CD4-positive, alpha-beta T cell (primary cell): Measurements from ENCODE around the gene ELAVL1. TPM values are rescaled to one million over a fixed set of nuclear protein-coding genes. Genes with fewer than 3 reads are reported as not detected.

Experiments used
- ATAC-seq: fragments of 200-7000 bp; cut with Tn5 transposase; one replicate; pipeline ENCODE4 v1.10.0; 2022; ENCODE audit warnings: mild to moderate bottlenecking; ENCODE audit not compliant: poor library complexity
- CTCF ChIA-PET: fragments of 350-600 bp; sonication (Branson Sonifier 250); formaldehyde crosslinking; loops from one replicate; lab custom pipeline; 2021; ENCODE audit warnings: antibody characterized with exemption, inconsistent platforms; lab: Charles Lee
- POLR2A ChIA-PET: fragments of 350-600 bp; sonication (Branson Sonifier 250); formaldehyde crosslinking; loops from one replicate; lab custom pipeline; 2021; ENCODE audit warnings: antibody characterized with exemption, inconsistent platforms; lab: Charles Lee
- DNase-seq, 14 experiments: peaks; one replicate each; pipeline ENCODE4 v3.0.0-alpha.2; 2013 to 2020; ENCODE audit warnings: mixed read lengths in 2 of 14
- H3K27ac ChIP-seq, 2 donors: one replicate each; pipeline versions ENCODE4 v1.5.1 to v1.7.0; 2013; ENCODE audit warnings: low read length in 2 of 2, low read depth in 1 of 2, mild to moderate bottlenecking in 1 of 2
- H3K27me3 ChIP-seq, 2 experiments: 1 replicate in 1 of 2; 2 replicates in 1 of 2; pipeline versions ENCODE4 v1.6.1 to v1.7.0; 2013; ENCODE audit warnings: low read length in 2 of 2, control low read depth in 1 of 2, mild to moderate bottlenecking in 1 of 2, moderate library complexity in 1 of 2; ENCODE audit not compliant: insufficient read depth in 2 of 2, control insufficient read depth in 1 of 2
- H3K36me3 ChIP-seq: one replicate; pipeline ENCODE4 v1.6.1; 2013; ENCODE audit warnings: low read length, control low read depth; ENCODE audit not compliant: insufficient read depth
- H3K4me1 ChIP-seq: one replicate; pipeline ENCODE4 v1.6.1; 2013; ENCODE audit warnings: low read length, control low read depth; ENCODE audit not compliant: insufficient read depth
- H3K4me3 ChIP-seq: one replicate; pipeline ENCODE4 v1.5.1; 2013; ENCODE audit warnings: mild to moderate bottlenecking, low read length, moderate library complexity
- H3K9me3 ChIP-seq, 2 experiments: 1 replicate in 1 of 2; 2 replicates in 1 of 2; pipeline versions ENCODE4 v1.6.1 to v1.7.0; 2013; ENCODE audit warnings: low read length in 2 of 2, mild to moderate bottlenecking in 2 of 2, control low read depth in 1 of 2, moderate library complexity in 1 of 2; ENCODE audit not compliant: control insufficient read depth in 1 of 2, insufficient read depth in 1 of 2
- H3K27ac Mint-ChIP-seq: one replicate; pipeline ENCODE4 v1.8.0; 2020; ENCODE audit warnings: mixed read lengths
- H3K27me3 Mint-ChIP-seq: one replicate; pipeline ENCODE4 v1.8.0; 2021; ENCODE audit warnings: mixed read lengths
- H3K36me3 Mint-ChIP-seq: one replicate; pipeline ENCODE4 v1.8.0; 2021; ENCODE audit warnings: low read depth, mixed read lengths
- H3K4me1 Mint-ChIP-seq: one replicate; pipeline ENCODE4 v1.8.0; 2021; ENCODE audit warnings: low read depth, mixed read lengths
- H3K4me3 Mint-ChIP-seq: one replicate; pipeline ENCODE4 v1.8.0; 2020; ENCODE audit warnings: mild to moderate bottlenecking, mixed read lengths
- H3K9me3 Mint-ChIP-seq: one replicate; pipeline ENCODE4 v1.8.0; 2020; ENCODE audit warnings: mixed read lengths
- intact Hi-C, 2 experiments: fragments of 100-400 bp; cut with DNase I in 1 of 2; cut with micrococcal nuclease in 1 of 2; formaldehyde crosslinking; loops; one replicate each; pipeline versions ENCODE4 v1.15.1 to v1.9.0; 2023 to 2025; cut with DNase I, micrococcal nuclease
- total RNA-seq, 174 experiments: library from RNA in 2 of 174; stranded (reverse) in 2 of 174; gene quantifications; one replicate each; pipeline ENCODE4 v1.2.3 and lab custom pipeline; 2021 to 2026
- TF ChIP-seq, protein P1 (sequence below): fragments of 200-600 bp; IDR thresholded peaks from one replicate; pipeline ENCODE4 v1.8.0; 2022; ENCODE audit warnings: antibody characterized with exemption, mild to moderate bottlenecking

ELAVL1 gene
- total RNA-seq, 2 experiments from 2014 or later, result 17.1 to 20.8 TPM

DNA sequence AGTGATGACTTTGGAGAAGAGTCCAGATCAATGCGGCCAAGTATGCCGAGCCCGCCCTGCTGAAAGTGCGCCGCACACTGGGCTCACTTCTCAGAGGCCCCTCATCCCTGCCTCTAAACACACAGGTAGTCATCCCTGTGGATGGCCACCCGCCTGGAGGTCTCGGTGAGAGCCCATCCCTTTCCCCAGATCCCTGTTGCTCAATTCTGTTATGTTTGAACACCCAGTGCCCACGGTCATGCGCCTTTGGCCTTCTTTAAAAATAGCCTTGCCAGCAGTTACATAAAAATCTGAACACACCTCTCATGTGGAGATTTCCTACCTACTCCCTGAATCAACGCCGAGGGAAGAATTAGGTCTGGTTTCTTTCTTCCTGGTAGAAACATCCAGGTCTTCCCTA is 11.9 kb downstream of the ELAVL1 start:
- H3K27ac Mint-ChIP-seq, result no peak overlapping the region
- TF ChIP-seq, protein P1, sequence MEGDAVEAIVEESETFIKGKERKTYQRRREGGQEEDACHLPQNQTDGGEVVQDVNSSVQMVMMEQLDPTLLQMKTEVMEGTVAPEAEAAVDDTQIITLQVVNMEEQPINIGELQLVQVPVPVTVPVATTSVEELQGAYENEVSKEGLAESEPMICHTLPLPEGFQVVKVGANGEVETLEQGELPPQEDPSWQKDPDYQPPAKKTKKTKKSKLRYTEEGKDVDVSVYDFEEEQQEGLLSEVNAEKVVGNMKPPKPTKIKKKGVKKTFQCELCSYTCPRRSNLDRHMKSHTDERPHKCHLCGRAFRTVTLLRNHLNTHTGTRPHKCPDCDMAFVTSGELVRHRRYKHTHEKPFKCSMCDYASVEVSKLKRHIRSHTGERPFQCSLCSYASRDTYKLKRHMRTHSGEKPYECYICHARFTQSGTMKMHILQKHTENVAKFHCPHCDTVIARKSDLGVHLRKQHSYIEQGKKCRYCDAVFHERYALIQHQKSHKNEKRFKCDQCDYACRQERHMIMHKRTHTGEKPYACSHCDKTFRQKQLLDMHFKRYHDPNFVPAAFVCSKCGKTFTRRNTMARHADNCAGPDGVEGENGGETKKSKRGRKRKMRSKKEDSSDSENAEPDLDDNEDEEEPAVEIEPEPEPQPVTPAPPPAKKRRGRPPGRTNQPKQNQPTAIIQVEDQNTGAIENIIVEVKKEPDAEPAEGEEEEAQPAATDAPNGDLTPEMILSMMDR, result no peak
- H3K27me3 Mint-ChIP-seq, result no peaks in the 10 kb centered on the region
- Histone ChIP-seq H3K27ac (no peak overlapping the region), H3K36me3 (peaks cover 40% of the 10 kb centered on the region), H3K4me3 (no peak overlapping the region), H3K27me3 (no peaks in the 10 kb centered on the region), H3K4me1 (peaks cover 18% of the 10 kb centered on the region), H3K9me3 (no peaks in the 10 kb centered on the region)
- peaks cover 45% of the 10 kb centered on the region for H3K36me3 Mint-ChIP-seq
- H3K4me3 Mint-ChIP-seq, result no peak overlapping the region
- intact Hi-C loops, result no loop called here
- no peaks in the 10 kb centered on the region for H3K9me3 Mint-ChIP-seq
- H3K4me1 Mint-ChIP-seq, result peaks cover 38% of the 10 kb centered on the region
- CTCF ChIA-PET, result no interaction called here
- POLR2A ChIA-PET, result interaction anchor here (0.8 kb wide), 1 partner anchor 1937 kb away, joined by 4 read pairs; no protein-coding TSS in a partner anchor
- DNase-seq (no peak), ATAC-seq (no peak)

DNA sequence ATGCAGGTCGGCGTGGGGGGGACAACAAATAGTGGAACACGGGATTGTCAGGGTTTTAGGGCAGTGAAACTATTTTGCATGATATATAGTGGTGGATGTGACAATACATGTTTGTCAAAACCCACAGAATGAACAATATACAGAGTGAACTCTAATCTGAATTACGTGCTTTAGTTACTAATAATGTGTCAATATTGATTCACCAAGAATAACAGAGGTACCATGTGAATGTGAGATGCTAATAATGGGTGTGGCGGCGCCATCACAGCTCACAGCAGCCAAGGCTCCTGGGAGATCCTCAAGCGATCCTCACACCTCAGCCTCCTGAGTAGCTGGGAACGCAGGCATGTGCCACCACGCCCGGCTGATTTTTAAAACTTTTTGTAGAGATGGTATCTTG is 12.9 kb downstream of the ELAVL1 start:
- DNase-seq, result no peak
- ATAC-seq, result no peak
- H3K4me1 ChIP-seq, result peaks cover 8% of the 10 kb centered on the region
- no peak overlapping the region for H3K4me3 Mint-ChIP-seq
- peaks cover 37% of the 10 kb centered on the region for H3K4me1 Mint-ChIP-seq
- no peak overlapping the region for H3K27ac Mint-ChIP-seq
- CTCF ChIA-PET, result interaction anchor here (1.0 kb wide), 1 partner anchor 10 kb away, joined by 4 read pairs; no protein-coding TSS in a partner anchor
- intact Hi-C loops, result no loop called here
- H3K27ac ChIP-seq, result no peak overlapping the region
- peaks cover 55% of the 10 kb centered on the region for H3K36me3 Mint-ChIP-seq
- TF ChIP-seq, protein P1, result no peak
- H3K27me3 ChIP-seq, result no peaks in the 10 kb centered on the region
- peaks cover 50% of the 10 kb centered on the region for H3K36me3 ChIP-seq
- no peaks in the 10 kb centered on the region for H3K9me3 ChIP-seq
- POLR2A ChIA-PET, result interaction anchor here (0.8 kb wide), 1 partner anchor 1938 kb away, joined by 4 read pairs; no protein-coding TSS in a partner anchor
- no peak overlapping the region for H3K4me3 ChIP-seq
- H3K9me3 Mint-ChIP-seq, result no peaks in the 10 kb centered on the region
- H3K27me3 Mint-ChIP-seq, result no peaks in the 10 kb centered on the region

DNA sequence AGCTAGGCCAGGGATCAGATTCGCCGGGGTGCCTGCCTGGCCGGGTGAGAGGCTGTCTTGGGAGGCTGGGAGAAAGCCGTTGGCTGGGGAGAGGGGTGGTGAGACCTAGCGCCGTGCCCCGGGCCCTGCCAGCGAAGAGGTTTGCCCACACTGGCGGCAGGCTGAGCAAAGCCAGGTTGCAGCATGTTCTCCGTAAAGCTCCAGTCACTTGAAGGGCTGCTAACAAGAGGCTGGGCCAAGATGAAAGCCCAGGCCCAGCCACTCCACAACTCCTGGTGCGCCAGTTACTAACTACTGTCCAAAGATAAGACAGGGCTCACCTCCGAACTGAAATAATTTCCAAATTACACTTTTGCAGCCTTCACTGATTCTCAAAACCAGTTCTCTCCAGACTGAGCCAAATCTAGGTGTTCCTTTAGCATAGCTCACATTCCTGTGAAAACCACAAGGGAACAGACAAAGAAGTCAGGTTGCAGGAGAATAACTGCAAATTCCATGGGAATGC is 16.3 kb downstream of the ELAVL1 start:
- intact Hi-C loops, result no loop called here
- peaks cover 74% of the 10 kb centered on the region for H3K36me3 Mint-ChIP-seq

More for the DNA sequence above, 16.3 kb downstream of the ELAVL1 start:
- no peaks in the 10 kb centered on the region for H3K27me3 ChIP-seq
- no peak overlapping the region for H3K4me3 Mint-ChIP-seq
- peaks cover 4% of the 10 kb centered on the region for H3K4me1 ChIP-seq
- ChIA-PET POLR2A (no interaction called here), CTCF (no interaction called here)
- DNase-seq, result no peak
- H3K27ac ChIP-seq, result no peak overlapping the region
- no peaks in the 10 kb centered on the region for H3K9me3 Mint-ChIP-seq
- no peaks in the 10 kb centered on the region for H3K9me3 ChIP-seq
- H3K27ac Mint-ChIP-seq, result no peak overlapping the region
- peaks cover 75% of the 10 kb centered on the region for H3K36me3 ChIP-seq
- TF ChIP-seq, protein P1, result no peak
- no peak overlapping the region for H3K4me3 ChIP-seq
- H3K4me1 Mint-ChIP-seq, result peaks cover 24% of the 10 kb centered on the region
- no peak for ATAC-seq
- no peaks in the 10 kb centered on the region for H3K27me3 Mint-ChIP-seq
